PC-3 (cell line): ENCODE measurements around the gene LRP1B. TPM values are rescaled to one million over a fixed set of nuclear protein-coding genes. Genes with fewer than 3 reads are reported as not detected.

Experiments
- ATAC-seq: fragments of 200-7000 bp; cut with Tn5 transposase; 2 replicates; pipeline ENCODE4 v1.9.1; 2020; ENCODE audit warnings: mild to moderate bottlenecking, moderate library complexity
- BruUV-seq: library from RNA; stranded (reverse); fragments of 400-500 nt; replicated peaks from 2 replicates; lab custom pipeline; 2021; lab: Mats Ljungman, UMichigan
- CTCF ChIA-PET: fragments of 300-600 bp; sonication (Branson Sonifier 250); formaldehyde crosslinking; loops from one replicate; lab custom pipeline; 2022; ENCODE audit warnings: antibody characterized with exemption; lab: Charles Lee
- POLR2A ChIA-PET: fragments of 300-600 bp; sonication (Branson Sonifier 250); formaldehyde crosslinking; loops from one replicate; lab custom pipeline; 2022; ENCODE audit warnings: antibody characterized with exemption; ENCODE audit not compliant: unreplicated experiment; lab: Charles Lee
- DNase-seq: peaks from one replicate; pipeline ENCODE4 v3.0.0-alpha.2; 2015
- H2AFZ ChIP-seq: fragments of 300-600 bp; sonication (generic); 2 replicates; pipeline ENCODE4 v1.6.0; 2016; ENCODE audit warnings: antibody characterized with exemption, low read length
- H3F3A ChIP-seq: fragments of 300-600 bp; sonication (generic); one replicate; pipeline ENCODE4 v1.6.0; 2017; ENCODE audit warnings: antibody characterized with exemption, low read length, control low read depth, mild to moderate bottlenecking; ENCODE audit not compliant: unreplicated experiment
- H3K27ac ChIP-seq: fragments of 300-600 bp; sonication (generic); 2 replicates; pipeline ENCODE4 v1.5.1; 2016; ENCODE audit warnings: mild to moderate bottlenecking, low read length
- H3K27me3 ChIP-seq: fragments of 300-600 bp; sonication (generic); 2 replicates; pipeline ENCODE4 v1.6.1; 2016; ENCODE audit warnings: low read length, mixed read lengths
- H3K36me3 ChIP-seq: fragments of 300-600 bp; sonication (generic); 2 replicates; pipeline ENCODE4 v1.6.1; 2016; ENCODE audit warnings: low read depth, mixed run types, low read length, mixed read lengths
- H3K4me1 ChIP-seq: fragments of 300-600 bp; sonication (generic); 2 replicates; pipeline ENCODE4 v1.5.1; 2016; ENCODE audit warnings: low read length; ENCODE audit not compliant: insufficient read depth
- H3K4me2 ChIP-seq: fragments of 300-600 bp; sonication (generic); 2 replicates; pipeline ENCODE4 v1.6.0; 2016; ENCODE audit warnings: low read length
- H3K4me3 ChIP-seq: fragments of 300-600 bp; sonication (generic); 2 replicates; pipeline ENCODE4 v1.5.1; 2016; ENCODE audit warnings: mild to moderate bottlenecking, low read length, mixed read lengths
- H3K79me2 ChIP-seq: fragments of 300-600 bp; sonication (generic); 2 replicates; pipeline ENCODE4 v1.6.1; 2017; ENCODE audit warnings: low read length, mixed read lengths
- H3K9ac ChIP-seq: fragments of 300-600 bp; sonication (generic); 2 replicates; pipeline ENCODE4 v1.6.0; 2016; ENCODE audit warnings: mild to moderate bottlenecking, low read length
- H3K9me2 ChIP-seq: fragments of 300-600 bp; sonication (generic); replicated peaks from 2 replicates; pipeline ENCODE4 v1.6.1; 2016; ENCODE audit warnings: mixed run types, low read length, mixed read lengths
- H3K9me3 ChIP-seq: fragments of 300-600 bp; sonication (generic); 2 replicates; pipeline ENCODE4 v1.6.1; 2016; ENCODE audit warnings: low read length, mixed read lengths
- H4K20me1 ChIP-seq: fragments of 300-600 bp; sonication (generic); 2 replicates; pipeline ENCODE4 v1.6.1; 2016; ENCODE audit warnings: low read length, mixed read lengths
- CTCF ChIP-seq: fragments of 300-600 bp; sonication (generic); conservative IDR thresholded peaks from 2 replicates; pipeline ENCODE4 v1.5.1; 2017; ENCODE audit warnings: antibody characterized with exemption, low read depth, mild to moderate bottlenecking, low read length
- EZH2 ChIP-seq: fragments of 300-600 bp; sonication (generic); IDR thresholded peaks from one replicate; pipeline ENCODE4 v1.6.1; 2017; ENCODE audit warnings: antibody characterized with exemption, mild to moderate bottlenecking, low read length; ENCODE audit not compliant: unreplicated experiment
- EZH2phosphoT487 ChIP-seq: fragments of 300-600 bp; sonication (generic); IDR thresholded peaks from 2 replicates; pipeline ENCODE4 v1.6.1; 2018; ENCODE audit warnings: mild to moderate bottlenecking, antibody characterized with exemption, low read length, borderline replicate concordance
- intact Hi-C: fragments of 100-400 bp; cut with micrococcal nuclease; formaldehyde crosslinking; loops from 2 replicates; pipeline ENCODE4 v1.9.0; 2023
- total RNA-seq: library from RNA; depleted of rRNA; stranded (reverse); fragments of >200 nt; gene quantifications from 2 replicates; pipeline ENCODE4 v1.2.3, GENCODE V29; 2014

The LRP1B gene
- total RNA-seq, 1 experiment from 2014 or later = 0.04 TPM

GRCh38 chr2:141517852-141518421 is 612.9 kb downstream of the LRP1B start:
- no peak overlapping the region for H3K9ac ChIP-seq
- no peaks in the 10 kb centered on the region for H4K20me1 ChIP-seq
- no peaks in the 10 kb centered on the region for H3K27me3 ChIP-seq
- ATAC-seq = peak; percentile 93
- H3K4me3 ChIP-seq = no peak overlapping the region
- peaks cover 11% of the 10 kb centered on the region for H3K4me1 ChIP-seq
- H3K27ac ChIP-seq = peak overlapping the region; percentile 47
- H3K36me3 ChIP-seq = no peaks in the 10 kb centered on the region
- H3K79me2 ChIP-seq = no peaks in the 10 kb centered on the region
- no TSS peak for BruUV-seq
- ChIA-PET POLR2A (no interaction called here), CTCF (interaction anchor here (0.6 kb wide), 1 partner anchor 371 kb away, joined by 3 read pairs; no protein-coding TSS in a partner anchor)
- H3K9me2 ChIP-seq = no peaks in the 10 kb centered on the region
- H3K4me2 ChIP-seq = peak overlapping the region; percentile 35; the same call in 1 of the 2 replicates
- no peak overlapping the region for H2AFZ ChIP-seq
- DNase-seq = peak; percentile 56
- intact Hi-C loops = no loop called here
- H3K9me3 ChIP-seq = no peaks in the 10 kb centered on the region
- TF ChIP-seq CTCF = no peak
- no peak for TF ChIP-seq EZH2phosphoT487
- TF ChIP-seq EZH2 = no peak
- H3F3A ChIP-seq = no peaks in the 10 kb centered on the region

- DNase-seq (no peak), ATAC-seq (peak; percentile 68)
- no peak overlapping the region for H3K9ac ChIP-seq
- no peak for TF ChIP-seq CTCF
- no peak for TF ChIP-seq EZH2phosphoT487
- TF ChIP-seq EZH2 = no peak
- POLR2A ChIA-PET = no interaction called here
- H3K9me2 ChIP-seq = no peaks in the 10 kb centered on the region
- BruUV-seq = no TSS peak
- H3K27me3 ChIP-seq = no peaks in the 10 kb centered on the region
- H4K20me1 ChIP-seq = no peaks in the 10 kb centered on the region
- no peak overlapping the region for H2AFZ ChIP-seq
- no peaks in the 10 kb centered on the region for H3K9me3 ChIP-seq
- peak overlapping the region; percentile 47 for H3K27ac ChIP-seq
- H3K4me2 ChIP-seq = peak overlapping the region; percentile 35
- CTCF ChIA-PET = interaction anchor here (0.6 kb wide), 1 partner anchor 371 kb away, joined by 3 read pairs; no protein-coding TSS in a partner anchor
- no peaks in the 10 kb centered on the region for H3K36me3 ChIP-seq
- no peaks in the 10 kb centered on the region for H3F3A ChIP-seq
- H3K79me2 ChIP-seq = no peaks in the 10 kb centered on the region
- peaks cover 11% of the 10 kb centered on the region for H3K4me1 ChIP-seq
- intact Hi-C loops = no loop called here
- no peak overlapping the region for H3K4me3 ChIP-seq
Observed at GRCh38 chr2:141517180-141517851, 613.5 kb downstream of the LRP1B start.

- TF ChIP-seq CTCF (no peak), EZH2 (no peak), EZH2phosphoT487 (no peak)
- ChIA-PET POLR2A (no interaction called here), CTCF (no interaction called here)
Observed at GRCh38 chr2:141515931-141516330, 614.9 kb downstream of the LRP1B start.

More at GRCh38 chr2:141515931-141516330, 614.9 kb downstream of the LRP1B start:
- H2AFZ ChIP-seq = no peak overlapping the region
- no peaks in the 10 kb centered on the region for H3F3A ChIP-seq
- H3K36me3 ChIP-seq = no peaks in the 10 kb centered on the region
- H3K9ac ChIP-seq = no peak overlapping the region
- no peaks in the 10 kb centered on the region for H3K9me2 ChIP-seq
- intact Hi-C loops = no loop called here
- peaks cover 11% of the 10 kb centered on the region for H3K4me1 ChIP-seq
- no peak for DNase-seq
- no peaks in the 10 kb centered on the region for H4K20me1 ChIP-seq
- no peaks in the 10 kb centered on the region for H3K79me2 ChIP-seq
- H3K27ac ChIP-seq = no peak overlapping the region
- no peak for ATAC-seq
- H3K9me3 ChIP-seq = no peaks in the 10 kb centered on the region
- H3K4me3 ChIP-seq = no peak overlapping the region
- H3K4me2 ChIP-seq = no peak overlapping the region
- BruUV-seq = no TSS peak
- H3K27me3 ChIP-seq = no peaks in the 10 kb centered on the region
